ENCODE measurements around the gene NKAIN4.

Gene NKAIN4

DNA sequence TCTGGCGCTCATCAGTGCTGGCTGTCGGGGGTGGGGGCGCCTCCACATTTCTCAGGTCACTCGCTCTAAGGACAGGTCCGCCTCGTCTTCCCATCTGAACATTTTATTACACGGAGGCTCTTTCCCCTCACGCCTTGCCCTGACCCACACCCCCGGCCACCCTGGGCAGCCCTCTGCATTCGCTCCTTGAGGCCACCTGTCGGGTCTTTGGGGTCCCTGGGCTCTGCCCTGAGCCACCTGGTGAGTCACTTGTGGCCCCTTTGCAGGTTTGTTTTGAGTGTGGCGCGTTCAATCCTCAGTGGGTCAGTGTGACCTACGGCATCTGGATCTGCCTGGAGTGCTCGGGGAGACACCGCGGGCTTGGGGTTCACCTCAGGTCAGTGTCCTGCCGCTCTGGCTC is 21.6 kb upstream of the NKAIN4 start:
- DNase-seq (ENCODE audit: low read depth, low spot score), result no peak
- H3K27ac ChIP-seq, result no peak overlapping the region

DNA sequence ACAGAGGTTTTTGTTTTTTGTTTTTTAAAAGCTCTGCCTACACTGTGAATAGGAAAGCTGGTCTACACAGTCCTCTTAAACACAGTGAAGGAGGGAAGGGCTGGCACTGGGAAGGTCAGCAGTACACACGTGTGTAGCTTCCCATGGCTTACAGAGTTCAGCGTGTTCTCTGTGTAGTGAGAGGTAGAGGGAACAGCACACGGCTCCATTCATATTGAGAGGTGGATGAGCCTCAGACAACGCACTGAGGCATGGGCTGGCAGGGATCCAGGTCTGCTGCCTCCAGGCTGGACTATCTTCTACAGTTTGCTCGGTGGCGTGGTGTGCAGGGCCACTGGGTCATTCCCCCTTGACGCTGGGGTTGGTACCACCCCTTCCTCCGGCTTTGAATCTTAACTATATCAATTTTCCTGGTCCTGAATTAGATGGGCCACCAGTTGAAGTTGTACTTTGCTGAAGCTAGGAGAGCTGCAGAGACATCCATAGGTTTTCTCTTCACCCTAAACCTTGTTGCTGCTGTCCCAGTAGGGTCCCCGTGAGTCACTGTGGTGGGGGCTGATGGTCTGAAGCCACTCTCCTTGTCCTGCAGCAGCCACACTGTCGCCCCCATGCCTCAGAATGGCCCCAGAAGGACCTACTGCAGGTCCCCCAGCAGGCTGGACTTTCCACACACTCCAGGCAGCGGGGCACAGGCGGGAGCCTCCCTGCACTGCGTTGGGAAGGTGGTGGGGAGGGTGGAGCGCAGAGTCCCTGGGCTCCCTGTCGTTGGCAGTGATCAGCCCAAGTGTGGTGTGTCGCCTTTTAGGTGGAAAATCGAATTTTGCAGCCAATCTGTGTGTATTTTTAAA is 20.3 kb upstream of the NKAIN4 start:
- H3K27ac ChIP-seq, result no peak overlapping the region
- no peak for DNase-seq (ENCODE audit: low read depth, low spot score)

DNA sequence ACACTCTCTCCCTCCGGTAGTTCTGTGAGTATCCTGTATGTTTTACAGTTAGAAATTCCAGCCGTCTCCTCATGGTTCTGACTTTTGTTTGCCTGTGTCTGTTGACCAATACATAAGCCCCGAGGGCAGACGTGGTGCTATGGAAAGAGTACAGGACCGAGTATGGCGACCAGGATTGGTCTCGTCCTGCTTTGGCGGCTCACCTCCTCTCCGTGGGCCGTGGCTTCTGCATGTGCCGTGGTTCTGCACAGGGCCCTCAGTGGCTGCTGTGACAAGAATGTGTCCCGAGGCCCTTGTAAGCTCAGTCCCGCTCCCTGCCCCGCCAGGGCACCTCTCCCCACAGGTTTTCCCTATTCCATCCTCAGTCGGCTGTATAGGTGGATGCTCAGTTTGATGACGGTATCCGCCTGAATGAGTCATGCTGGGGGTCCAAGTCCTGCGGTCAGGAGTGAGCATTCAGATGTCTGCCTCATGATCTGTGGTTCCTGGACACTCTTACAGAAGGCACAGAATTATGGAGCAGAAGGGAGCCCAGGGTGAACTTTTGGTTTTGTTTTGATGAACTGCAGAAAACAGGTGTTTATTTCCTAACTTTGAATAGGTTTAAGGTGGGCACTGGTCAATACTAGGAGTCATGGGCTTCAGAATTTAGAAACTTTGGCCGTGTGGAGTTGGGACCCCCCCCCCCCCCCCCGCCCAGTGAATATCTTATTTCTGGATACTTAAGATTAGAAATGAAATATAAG is 19.5 kb upstream of the NKAIN4 start:
- peak overlapping the region; percentile 36 for H3K27ac ChIP-seq
- peak; percentile 6 for DNase-seq (ENCODE audit: low read depth, low spot score)

DNA sequence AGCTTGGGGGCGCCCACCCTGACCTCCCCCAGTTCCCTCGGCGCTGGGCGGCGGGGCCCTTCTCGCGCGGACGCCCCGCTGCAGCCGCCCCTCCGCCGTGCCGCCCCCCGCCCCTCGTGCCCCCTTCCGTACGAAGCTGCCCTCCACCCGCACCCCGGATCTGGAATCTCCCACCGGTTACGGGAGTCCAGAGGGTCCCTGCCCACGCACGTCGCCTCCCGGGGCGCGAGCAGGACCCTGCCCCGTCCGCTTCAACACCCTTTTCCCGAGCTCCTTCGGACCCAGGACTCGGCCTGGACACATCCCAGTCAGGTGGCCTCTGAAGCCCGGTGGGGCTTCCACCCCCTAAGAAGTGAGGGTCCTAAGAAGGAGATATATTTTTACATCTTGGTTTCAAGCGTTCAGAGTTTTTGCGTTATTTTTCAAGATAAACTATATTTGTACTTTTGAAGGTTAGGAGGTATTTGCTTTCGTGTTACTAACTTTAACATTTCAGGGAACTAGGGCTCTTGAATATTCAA is 18.9 kb upstream of the NKAIN4 start:
- no peak for DNase-seq (ENCODE audit: low read depth, low spot score)
- peak overlapping the region; percentile 36 for H3K27ac ChIP-seq

DNA sequence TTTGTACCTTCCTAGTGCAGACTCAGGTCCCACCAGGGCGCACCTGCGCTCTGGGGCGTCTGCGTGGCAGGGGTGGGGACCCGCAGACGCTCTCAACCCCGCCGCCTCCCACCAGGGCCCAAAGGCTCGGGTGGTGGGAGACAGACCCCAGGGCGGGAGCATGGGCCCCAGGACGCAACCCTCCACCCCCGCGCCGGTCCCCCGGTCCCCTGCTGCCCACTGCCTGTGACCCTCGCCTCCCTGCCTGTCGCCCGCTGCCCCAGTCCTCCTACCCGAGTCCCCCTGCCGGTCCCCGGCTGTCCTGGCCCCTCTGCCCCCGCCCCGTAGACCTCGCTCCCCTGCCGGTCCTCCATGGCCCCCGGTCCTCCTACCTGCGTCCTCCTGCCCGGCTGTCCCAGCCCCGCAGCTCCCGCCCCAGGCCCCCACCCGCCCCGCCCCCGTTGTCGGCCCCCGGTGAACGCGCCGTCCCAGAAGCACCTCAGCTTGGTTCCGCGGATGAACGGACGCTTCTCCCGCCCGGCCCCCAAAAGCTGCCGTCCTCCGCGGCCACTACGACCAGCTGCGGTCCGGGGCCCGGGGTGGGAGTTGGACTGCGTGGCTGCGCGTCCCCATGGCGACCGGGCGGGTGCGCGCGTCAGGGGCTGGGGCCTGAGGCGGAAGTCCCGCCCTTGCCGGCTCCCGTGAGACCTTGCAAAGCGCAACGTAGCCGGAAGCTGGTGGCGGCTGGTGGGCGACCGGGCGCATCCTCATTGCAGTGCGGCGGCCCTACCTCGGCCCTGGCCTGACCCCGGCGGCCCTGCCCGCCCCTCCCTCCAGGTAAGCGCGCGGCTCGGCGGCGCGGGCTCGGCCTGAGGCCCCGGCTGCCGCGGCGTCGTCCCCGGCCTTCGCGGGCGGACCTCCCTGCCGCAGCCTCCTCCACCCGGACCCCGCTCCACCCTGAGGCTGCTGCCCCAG is 18.1 kb upstream of the NKAIN4 start, which contains the start of gene ARFGAP1:
TSS of gene ARFGAP1 (plus strand) at position 709 of the 954 bp plus-strand sequence. CDS start 2,768 bp downstream, outside the sequence.
- peak within 1 kb of the TSS; percentile 36 for H3K27ac ChIP-seq
- peak; percentile 44 for DNase-seq (ENCODE audit: low read depth, low spot score)

DNA sequence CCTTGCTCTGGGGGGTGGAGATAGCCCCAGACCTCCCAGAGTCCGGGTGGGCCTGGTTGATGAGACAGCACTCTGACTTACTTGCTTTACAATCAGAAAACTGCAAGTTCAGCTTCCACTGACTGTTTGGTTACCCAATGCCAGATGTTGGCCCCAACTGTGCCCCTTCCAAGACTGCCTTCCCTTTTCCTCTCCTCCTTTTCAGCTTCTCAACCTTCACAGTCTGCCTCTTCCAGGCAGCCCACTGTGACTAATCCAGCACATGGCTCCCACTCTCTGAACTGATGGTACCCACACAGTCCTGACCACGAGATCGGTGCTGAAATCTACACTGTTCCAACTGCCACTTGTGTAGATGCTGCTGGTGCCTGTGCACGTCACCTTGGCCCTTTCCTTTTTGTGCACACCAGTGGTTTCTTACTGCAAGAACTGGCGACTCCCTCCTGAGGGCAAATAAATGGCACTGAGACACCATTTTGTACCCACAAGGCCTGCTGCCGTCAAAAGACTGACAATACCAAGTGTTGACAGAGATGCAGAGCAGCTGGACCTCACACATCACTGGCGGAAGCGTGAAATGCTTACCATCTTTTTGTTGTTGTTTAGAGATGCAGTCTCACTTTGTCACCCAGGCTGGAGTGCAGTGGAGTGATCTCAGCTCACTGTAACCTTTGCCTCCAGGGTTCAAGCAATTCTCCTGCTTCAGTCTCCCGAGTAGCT is 16.5 kb upstream of the NKAIN4 start:
- no peak overlapping the region for H3K27ac ChIP-seq
- no peak for DNase-seq (ENCODE audit: low read depth, low spot score)

DNA sequence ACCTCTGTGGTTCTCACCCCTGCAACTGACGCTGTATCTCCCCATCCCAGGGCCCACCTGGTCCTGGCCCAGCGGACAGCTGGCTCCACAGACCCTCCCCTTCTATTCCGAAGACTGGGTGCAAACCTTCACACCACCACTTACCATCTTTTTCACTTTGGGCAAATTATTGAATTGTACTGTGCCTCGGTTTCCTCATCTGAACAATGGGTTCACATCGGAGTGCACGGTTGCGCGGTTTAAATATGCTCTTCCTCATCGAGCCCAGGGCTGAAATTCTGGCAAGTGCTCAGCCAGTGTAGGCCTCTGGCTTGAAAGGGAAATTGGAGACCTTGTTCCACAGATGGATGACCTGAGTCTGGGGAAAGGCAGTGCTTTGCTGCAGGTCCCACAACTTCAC is 15.5 kb upstream of the NKAIN4 start:
- H3K27ac ChIP-seq, result no peak overlapping the region
- no peak for DNase-seq (ENCODE audit: low read depth, low spot score)

DNA sequence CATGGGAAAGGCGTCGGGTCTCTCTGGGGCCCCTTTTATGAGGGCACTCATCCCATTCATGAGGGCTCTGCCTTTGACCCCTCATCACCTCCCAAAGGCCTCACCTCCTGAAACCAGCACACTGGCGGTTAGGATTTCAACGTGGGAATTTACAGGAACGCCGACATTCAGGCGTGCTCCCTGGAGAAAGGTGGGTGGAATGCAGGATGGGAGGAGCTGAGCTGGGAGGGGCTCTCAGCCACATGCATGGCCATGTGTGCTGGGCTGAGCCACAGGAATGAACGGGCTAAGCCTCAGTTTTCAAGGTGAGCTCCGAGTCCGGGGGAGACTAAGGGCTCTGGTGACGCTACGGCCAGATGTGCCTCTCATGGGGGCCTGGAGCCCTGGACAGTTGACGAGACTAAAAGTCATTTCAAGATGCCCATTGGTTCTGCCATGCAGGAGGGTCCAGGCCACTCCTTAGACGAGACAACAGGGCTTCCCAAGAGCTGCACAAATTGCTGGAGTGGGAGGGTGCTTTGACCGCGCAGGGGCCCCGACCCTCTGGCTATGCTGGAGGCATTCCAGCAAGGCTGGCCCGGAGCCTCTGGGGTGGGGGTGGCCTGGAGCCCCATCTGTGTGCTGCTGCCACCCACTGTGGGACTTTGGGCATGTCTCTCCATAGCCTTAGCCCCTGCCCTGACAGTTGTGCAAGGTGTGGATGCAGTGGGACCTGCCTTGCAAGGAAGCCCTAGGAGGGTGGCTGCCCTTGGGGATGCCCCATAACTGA is 14.6 kb upstream of the NKAIN4 start:
- peak; percentile 5 for DNase-seq (ENCODE audit: low read depth, low spot score)

DNA sequence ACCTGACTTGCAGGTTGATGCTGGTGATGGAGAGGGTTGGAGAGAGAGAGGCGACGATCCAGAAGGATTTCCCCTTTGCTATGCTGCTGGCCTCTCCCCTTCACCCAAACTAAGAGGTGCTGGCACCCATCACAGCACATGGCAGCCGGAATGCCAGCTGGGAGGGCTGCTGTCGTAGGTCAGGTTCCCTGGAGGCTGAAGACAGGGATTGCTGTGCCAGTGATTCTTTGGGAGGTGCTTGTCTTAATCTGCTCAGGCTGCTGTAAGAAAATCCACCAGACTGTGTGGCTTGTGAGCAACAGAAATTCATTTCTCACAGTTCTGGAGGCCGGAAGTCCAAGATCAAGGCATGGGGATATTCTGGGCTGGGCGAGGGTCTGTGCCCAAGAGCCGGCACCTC is 14.0 kb upstream of the NKAIN4 start:
- no peak overlapping the region for H3K27ac ChIP-seq
- no peak for DNase-seq (ENCODE audit: low read depth, low spot score)

More for the DNA sequence above, 14.6 kb upstream of the NKAIN4 start:
- no peak overlapping the region for H3K27ac ChIP-seq

DNA sequence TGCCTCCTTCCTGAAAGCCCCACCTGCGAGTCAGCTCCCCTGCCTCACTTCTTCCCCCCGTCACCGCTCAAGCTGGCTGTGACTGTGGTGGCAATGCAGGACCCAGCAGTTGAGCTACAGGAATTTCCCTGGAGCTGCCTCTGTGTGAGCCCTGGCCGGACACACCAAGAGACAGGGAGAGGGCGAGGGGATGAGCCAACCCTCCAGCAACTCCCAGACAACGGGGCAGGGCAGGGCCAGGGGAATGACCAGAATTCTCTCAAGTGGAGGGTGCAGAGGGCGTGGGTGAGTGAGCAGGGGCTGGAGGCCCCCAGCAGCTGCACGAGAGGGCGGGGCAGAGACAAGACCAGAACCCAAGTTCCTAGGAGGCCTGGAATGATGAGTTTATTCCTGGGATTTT is 13.4 kb upstream of the NKAIN4 start:
- no peak overlapping the region for H3K27ac ChIP-seq
- no peak for DNase-seq (ENCODE audit: low read depth, low spot score)

DNA sequence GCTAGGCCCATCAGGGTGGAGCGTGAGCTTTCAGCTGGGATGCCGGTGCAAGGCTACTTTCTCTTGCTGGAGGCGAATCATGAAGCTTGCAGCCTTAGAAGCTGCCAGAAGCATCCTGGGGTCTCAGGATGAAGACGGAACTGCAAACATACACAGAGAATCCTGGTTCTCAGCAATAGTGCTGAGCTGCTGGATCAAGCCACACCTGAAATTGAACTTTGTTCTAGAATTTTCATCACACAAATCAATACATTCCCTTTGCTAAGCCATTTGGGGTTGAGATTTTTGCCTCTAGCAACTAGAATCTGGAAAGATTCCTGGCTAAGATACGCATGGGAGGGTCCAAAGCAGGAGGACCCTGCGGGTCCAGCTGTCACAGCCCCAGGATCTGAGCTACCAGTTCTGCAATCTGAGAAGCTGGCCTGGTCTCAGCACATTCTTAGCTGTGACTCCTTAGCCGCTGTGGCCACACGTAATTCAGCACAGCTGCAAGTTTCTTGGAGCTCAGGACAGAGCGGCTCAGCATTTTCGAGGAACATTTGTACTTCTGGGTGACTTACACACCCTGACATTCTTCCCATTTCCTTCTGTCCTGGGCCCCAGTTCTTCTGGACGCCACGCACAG is 11.7 kb upstream of the NKAIN4 start:
- no peak for DNase-seq (ENCODE audit: low read depth, low spot score)
- H3K27ac ChIP-seq, result no peak overlapping the region

DNA sequence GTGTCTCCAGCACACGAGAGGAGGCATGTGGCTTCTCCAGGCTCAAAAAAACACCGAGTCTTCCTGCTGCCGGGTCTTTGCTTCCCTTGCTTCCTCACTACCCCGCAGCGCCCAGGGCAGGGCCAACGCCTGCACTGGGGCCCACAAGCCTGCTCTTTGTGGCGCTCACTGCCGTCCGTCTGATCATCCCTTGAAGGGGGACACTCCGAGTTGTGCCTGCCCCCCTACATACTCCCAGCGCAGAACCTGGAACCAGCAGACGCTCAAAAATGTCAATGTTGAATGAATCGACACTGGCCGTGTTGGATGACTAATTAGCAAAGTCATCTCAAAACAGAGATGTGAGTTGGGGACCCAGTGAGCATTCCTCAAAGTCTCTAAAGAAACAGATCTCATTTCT is 10.3 kb upstream of the NKAIN4 start:
- DNase-seq (ENCODE audit: low read depth, low spot score), result no peak
- no peak overlapping the region for H3K27ac ChIP-seq

DNA sequence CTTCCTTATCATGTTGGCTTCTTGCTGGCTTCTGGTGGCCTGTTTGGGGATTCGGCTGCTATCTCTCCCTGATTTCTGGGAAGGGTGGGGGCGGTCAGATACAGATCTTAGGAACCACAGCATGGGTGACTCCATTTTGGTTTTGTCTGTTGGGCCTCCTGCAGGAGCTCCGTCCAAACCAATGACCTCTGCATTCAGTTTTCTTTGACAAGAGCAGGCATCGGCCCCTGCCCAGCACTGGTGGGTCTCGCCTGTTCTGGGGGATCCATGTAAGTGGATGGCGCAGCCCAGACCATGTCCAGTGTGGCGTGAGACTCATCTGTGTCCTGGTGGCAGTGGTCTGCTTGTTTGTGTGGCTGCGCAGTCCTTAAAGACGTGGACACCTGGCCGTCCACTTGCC is 9.7 kb upstream of the NKAIN4 start:
- H3K27ac ChIP-seq, result no peak overlapping the region
- DNase-seq (ENCODE audit: low read depth, low spot score), result no peak

DNA sequence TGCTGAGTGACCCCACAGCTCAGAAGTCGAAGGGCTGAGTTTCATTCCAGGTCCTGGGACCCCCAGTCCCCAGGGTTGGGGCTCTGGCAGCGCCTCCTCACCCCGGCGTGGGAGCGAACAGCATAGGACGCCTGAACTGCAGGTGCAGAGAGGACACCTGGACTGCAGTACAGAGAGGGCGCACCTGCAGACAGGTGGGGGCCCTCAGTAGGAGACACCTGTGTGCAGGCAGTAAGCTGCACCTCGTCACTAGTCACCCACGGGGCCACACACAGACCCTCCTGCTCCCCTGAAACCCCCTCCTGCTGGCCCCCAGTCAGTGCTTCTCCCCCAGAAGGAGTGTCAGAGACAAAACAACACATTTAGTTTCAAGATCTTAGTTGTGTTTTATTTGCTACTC is 8.6 kb upstream of the NKAIN4 start:
- DNase-seq (ENCODE audit: low read depth, low spot score), result no peak

DNA sequence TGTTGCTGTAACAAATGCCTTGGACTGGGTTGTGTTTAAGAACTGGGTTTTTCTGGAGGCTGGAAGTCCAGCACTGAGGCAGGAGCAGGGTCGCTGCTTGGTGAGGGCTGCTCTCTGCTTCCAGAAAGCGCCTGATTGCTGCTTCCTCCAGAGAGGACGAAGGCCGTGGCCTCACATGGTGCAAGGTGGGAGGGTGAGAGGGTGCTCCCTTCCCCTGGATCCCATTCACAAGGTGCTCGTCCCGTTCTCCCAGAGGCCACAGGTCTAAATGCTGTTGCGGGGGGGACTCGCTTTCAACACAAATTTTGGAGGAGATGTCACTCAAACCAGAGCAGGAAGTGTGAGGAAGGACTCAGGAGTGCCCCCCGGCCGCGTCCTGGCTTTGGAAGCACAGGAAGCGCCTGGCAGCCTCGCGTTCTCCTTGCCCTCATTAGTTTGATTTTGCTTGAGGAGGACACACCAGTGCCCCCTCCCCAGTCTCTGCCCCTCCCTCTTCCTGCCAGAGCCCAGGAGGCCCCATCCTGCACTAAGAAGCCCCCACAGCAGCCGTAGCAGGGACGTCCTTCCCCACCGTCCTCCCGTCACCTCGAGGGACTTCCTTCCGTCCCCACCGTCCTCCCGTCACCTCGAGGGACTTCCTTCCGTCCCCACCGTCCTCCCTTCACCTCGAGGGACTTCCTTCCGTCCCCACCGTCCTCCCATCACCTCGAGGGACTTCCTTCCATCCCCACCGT is 7.7 kb upstream of the NKAIN4 start:
- H3K27ac ChIP-seq, result no peak overlapping the region
- no peak for DNase-seq (ENCODE audit: low read depth, low spot score)

More for the DNA sequence above, 8.6 kb upstream of the NKAIN4 start:
- no peak overlapping the region for H3K27ac ChIP-seq

DNA sequence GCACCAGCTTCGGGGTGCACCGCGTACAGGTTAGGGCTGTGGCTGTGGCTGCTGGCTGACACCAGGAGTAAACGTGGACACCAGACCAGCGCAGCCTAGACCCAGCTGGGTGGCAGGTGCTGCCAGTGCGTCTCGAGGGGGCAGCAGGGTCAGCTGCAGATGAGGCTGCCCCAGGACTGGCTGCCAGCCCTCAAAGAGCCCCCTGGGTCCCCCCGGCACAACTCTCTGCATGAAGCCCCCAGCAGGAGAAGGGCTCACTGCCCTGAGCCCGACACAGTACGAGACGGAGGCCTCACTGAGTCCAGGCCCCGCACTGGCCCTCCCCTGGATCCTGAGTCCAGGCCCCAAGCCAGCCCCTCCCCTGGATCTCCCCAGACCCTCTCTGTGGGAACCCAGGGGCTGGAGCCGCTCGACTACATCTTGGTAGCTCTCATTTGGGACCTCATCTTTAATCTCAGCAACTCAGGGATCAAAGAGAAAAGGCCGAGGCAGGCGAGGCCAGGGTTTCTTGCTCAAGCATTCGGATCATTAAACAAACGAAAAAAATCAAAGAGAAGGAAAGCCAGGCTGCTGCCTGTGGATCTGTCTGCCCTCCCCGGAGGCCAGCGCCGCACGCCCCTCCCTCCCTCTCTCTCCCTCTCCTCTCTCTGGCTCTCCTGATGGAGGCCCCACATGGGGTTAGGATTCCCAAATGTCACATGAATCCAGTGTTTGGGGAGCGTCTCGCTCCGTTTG is 7.0 kb upstream of the NKAIN4 start:
- no peak overlapping the region for H3K27ac ChIP-seq
- DNase-seq (ENCODE audit: low read depth, low spot score), result no peak

DNA sequence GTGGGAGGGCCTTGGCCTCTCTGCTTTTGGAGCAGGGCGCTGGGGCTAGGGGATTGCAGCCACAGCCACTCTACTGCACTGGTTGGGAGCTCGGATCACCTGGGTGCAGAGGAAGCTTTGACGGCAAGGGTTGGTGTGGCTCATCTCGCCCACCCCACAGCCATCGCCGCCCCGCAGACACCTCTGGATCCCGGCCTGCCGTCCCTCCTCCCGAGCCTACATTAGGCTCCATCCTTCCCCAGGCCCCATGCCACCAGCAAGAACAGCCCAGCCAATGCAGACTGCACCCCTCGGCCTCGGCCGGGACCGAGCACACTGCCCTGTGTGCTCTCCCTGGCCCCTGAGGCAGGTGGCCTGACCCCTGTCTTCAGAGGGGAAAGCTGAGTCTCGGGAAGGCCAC is 6.3 kb upstream of the NKAIN4 start:
- no peak overlapping the region for H3K27ac ChIP-seq
- no peak for DNase-seq (ENCODE audit: low read depth, low spot score)
